Panc1 (cell line): ENCODE measurements around the gene CFAP97. TPM values are rescaled to one million over a fixed set of nuclear protein-coding genes. Genes with fewer than 3 reads are reported as not detected.

Source experiments
- ATAC-seq: fragments of 200-7000 bp; cut with Tn5 transposase; 2 replicates; pipeline ENCODE4 v1.9.1; 2020; ENCODE audit warnings: mild to moderate bottlenecking, moderate library complexity
- BruUV-seq: library from RNA; stranded (reverse); fragments of 400-500 nt; replicated peaks from 2 replicates; lab custom pipeline; 2021; lab: Mats Ljungman, UMichigan
- CTCF ChIA-PET: fragments of 300-600 bp; sonication (Branson Sonifier 250); formaldehyde crosslinking; loops from one replicate; lab custom pipeline; 2022; ENCODE audit warnings: antibody characterized with exemption; lab: Charles Lee
- POLR2A ChIA-PET: fragments of 300-600 bp; sonication (Branson Sonifier 250); formaldehyde crosslinking; loops from one replicate; lab custom pipeline; 2022; ENCODE audit warnings: antibody characterized with exemption; lab: Charles Lee
- DNase-seq: peaks from one replicate; pipeline ENCODE4 v3.0.0-alpha.2; 2010; ENCODE audit warnings: low read depth, low spot score
- H3K27ac ChIP-seq: 2 replicates; pipeline ENCODE4 v1.5.1; 2011; ENCODE audit warnings: mild to moderate bottlenecking, low read length, inconsistent platforms
- H3K27me3 ChIP-seq: fragments of 200-500 bp; sonication (Bioruptor generic); 2 replicates; pipeline ENCODE4 v1.6.0; 2014; ENCODE audit warnings: low read length, inconsistent platforms; ENCODE audit not compliant: control insufficient read depth, insufficient read depth
- H3K36me3 ChIP-seq: fragments of 200-500 bp; sonication (Bioruptor generic); 2 replicates; pipeline ENCODE4 v1.5.1; 2014; ENCODE audit warnings: inconsistent platforms, mild to moderate bottlenecking, low read length, moderate library complexity; ENCODE audit not compliant: control insufficient read depth, insufficient read depth
- H3K4me1 ChIP-seq: 2 replicates; pipeline ENCODE4 v1.5.1; 2011; ENCODE audit warnings: inconsistent platforms, mild to moderate bottlenecking, low read length, moderate library complexity; ENCODE audit not compliant: control insufficient read depth, insufficient read depth
- H3K4me3 ChIP-seq, 2 experiments: 2 replicates each; pipeline ENCODE4 v1.5.1; 2011 to 2012; ENCODE audit warnings: low read depth in 2 of 2, low read length in 2 of 2, mild to moderate bottlenecking in 2 of 2, inconsistent platforms in 1 of 2, moderate library complexity in 1 of 2
- H3K9me3 ChIP-seq: fragments of 200-500 bp; sonication (Bioruptor generic); 2 replicates; pipeline ENCODE4 v1.5.1; 2014; ENCODE audit warnings: low read depth, mild to moderate bottlenecking, inconsistent platforms, low read length, moderate library complexity; ENCODE audit not compliant: control insufficient read depth, insufficient read depth
- POLR2AphosphoS5 ChIP-seq: IDR thresholded peaks from 2 replicates; pipeline ENCODE4 v1.6.1; 2012; ENCODE audit warnings: mild to moderate bottlenecking, low read depth, low read length, moderate library complexity
- SIN3A ChIP-seq: IDR thresholded peaks from 2 replicates; pipeline ENCODE4 v1.6.1; 2012; ENCODE audit warnings: low read depth, mild to moderate bottlenecking, low read length, moderate library complexity, borderline replicate concordance; ENCODE audit not compliant: insufficient read depth
- TCF7L2 ChIP-seq: IDR thresholded peaks from 2 replicates; pipeline ENCODE4 v1.6.1; 2011; ENCODE audit warnings: mild to moderate bottlenecking, low read depth, low read length, inconsistent platforms
- in situ Hi-C: cut with HindIII; loops from 2 replicates; pipeline ENCODE4 v1.10.0; 2016; ENCODE audit warnings: low sequenced_read_pairs, low pct_unique_long_range_greater_than_20kb
- intact Hi-C: fragments of 100-400 bp; cut with micrococcal nuclease; formaldehyde crosslinking; loops from one replicate; pipeline ENCODE4 v1.10.0; 2022; ENCODE audit not compliant: unreplicated experiment
- total RNA-seq: library from RNA; stranded (reverse); gene quantifications from one replicate; pipeline ENCODE4 v1.2.1, GENCODE V29; 2021; ENCODE audit not compliant: unreplicated experiment
- TF ChIP-seq, protein P1 (sequence below): fragments of 450-650 bp; IDR thresholded peaks from 2 replicates; pipeline ENCODE4 v1.5.1; 2017; ENCODE audit warnings: mild to moderate bottlenecking
- TF ChIP-seq, protein P2 (sequence below), 2 experiments: IDR thresholded peaks; 2 replicates each; pipeline ENCODE4 v1.6.1; 2011 to 2012; ENCODE audit warnings: low read depth in 2 of 2, control low read depth in 1 of 2, low read length in 1 of 2, mild to moderate bottlenecking in 1 of 2, moderate library complexity in 1 of 2; ENCODE audit not compliant: insufficient read depth in 1 of 2

Gene CFAP97
- total RNA-seq, 1 experiment from 2014 or later = 39.0 TPM

DNA sequence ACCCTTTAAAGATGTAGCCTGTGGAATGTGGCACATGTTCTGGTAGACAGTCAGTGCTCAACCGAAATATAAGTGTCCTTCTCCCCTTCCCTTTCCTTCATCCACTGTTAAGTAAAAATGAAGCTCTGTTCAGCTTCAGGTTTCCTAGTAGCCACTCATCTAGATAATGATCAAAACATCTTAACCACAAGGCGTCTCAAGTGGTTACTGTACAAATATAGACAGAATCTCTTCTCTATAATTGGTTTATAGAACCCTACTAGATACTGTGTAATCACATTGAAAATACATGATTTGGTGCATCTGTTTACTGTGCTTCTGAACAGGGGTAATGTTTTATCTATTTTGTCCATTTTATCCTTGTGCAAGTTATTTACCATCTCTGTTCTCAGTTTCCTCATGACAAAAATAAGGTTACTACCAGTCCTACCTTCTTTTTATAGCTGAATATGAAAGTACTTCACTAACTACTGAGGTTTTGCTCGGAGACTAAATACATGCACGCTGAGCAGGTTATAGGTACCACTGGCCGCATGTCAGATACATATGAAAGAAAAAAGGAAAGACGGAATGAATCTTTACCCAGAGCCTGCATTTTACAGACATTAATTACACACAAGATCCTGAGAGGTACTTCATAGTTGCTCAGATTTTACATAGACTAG is 81.0 kb downstream of the CFAP97 start:
- DNase-seq = no peak

DNA sequence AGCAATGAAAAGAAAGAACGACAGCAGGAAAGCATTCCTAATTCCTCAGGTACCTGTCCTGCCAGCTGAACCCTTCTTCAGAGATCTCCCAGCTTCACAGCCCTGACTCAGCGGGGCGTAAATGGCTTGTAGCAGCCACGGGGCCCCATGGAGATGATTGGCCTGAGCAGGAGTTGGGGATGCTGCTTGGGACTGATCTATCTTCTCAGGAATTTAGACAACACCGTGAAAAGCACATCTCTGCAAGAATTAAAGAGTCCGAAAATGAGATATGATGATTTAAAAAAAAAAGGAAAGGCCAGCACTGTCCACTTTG is 83.2 kb downstream of the CFAP97 start:
- H3K4me3 ChIP-seq = no peak overlapping the region
- no peaks in the 10 kb centered on the region for H3K36me3 ChIP-seq
- no TSS peak for BruUV-seq
- TF ChIP-seq SIN3A (no peak), TCF7L2 (no peak), POLR2AphosphoS5 (no peak)
- TF ChIP-seq, protein P1, sequence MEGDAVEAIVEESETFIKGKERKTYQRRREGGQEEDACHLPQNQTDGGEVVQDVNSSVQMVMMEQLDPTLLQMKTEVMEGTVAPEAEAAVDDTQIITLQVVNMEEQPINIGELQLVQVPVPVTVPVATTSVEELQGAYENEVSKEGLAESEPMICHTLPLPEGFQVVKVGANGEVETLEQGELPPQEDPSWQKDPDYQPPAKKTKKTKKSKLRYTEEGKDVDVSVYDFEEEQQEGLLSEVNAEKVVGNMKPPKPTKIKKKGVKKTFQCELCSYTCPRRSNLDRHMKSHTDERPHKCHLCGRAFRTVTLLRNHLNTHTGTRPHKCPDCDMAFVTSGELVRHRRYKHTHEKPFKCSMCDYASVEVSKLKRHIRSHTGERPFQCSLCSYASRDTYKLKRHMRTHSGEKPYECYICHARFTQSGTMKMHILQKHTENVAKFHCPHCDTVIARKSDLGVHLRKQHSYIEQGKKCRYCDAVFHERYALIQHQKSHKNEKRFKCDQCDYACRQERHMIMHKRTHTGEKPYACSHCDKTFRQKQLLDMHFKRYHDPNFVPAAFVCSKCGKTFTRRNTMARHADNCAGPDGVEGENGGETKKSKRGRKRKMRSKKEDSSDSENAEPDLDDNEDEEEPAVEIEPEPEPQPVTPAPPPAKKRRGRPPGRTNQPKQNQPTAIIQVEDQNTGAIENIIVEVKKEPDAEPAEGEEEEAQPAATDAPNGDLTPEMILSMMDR = no peak
- TF ChIP-seq, protein P2, sequence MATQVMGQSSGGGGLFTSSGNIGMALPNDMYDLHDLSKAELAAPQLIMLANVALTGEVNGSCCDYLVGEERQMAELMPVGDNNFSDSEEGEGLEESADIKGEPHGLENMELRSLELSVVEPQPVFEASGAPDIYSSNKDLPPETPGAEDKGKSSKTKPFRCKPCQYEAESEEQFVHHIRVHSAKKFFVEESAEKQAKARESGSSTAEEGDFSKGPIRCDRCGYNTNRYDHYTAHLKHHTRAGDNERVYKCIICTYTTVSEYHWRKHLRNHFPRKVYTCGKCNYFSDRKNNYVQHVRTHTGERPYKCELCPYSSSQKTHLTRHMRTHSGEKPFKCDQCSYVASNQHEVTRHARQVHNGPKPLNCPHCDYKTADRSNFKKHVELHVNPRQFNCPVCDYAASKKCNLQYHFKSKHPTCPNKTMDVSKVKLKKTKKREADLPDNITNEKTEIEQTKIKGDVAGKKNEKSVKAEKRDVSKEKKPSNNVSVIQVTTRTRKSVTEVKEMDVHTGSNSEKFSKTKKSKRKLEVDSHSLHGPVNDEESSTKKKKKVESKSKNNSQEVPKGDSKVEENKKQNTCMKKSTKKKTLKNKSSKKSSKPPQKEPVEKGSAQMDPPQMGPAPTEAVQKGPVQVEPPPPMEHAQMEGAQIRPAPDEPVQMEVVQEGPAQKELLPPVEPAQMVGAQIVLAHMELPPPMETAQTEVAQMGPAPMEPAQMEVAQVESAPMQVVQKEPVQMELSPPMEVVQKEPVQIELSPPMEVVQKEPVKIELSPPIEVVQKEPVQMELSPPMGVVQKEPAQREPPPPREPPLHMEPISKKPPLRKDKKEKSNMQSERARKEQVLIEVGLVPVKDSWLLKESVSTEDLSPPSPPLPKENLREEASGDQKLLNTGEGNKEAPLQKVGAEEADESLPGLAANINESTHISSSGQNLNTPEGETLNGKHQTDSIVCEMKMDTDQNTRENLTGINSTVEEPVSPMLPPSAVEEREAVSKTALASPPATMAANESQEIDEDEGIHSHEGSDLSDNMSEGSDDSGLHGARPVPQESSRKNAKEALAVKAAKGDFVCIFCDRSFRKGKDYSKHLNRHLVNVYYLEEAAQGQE (IDR thresholded peaks at IDR 0.05; ENCODE audit: insufficient read depth in 1 of 2, low read depth in 2 of 2, low read length in 1 of 2) = no peak
- POLR2A ChIA-PET = interaction anchor here (0.6 kb wide), 1 partner anchor 1195 kb away, joined by 4 read pairs; no protein-coding TSS in a partner anchor
- in situ Hi-C loops = no loop called here
- ATAC-seq (no peak), DNase-seq (no peak)
- no peaks in the 10 kb centered on the region for H3K27me3 ChIP-seq
- intact Hi-C loops = no loop called here
- H3K4me1 ChIP-seq = no peaks in the 10 kb centered on the region
- H3K9me3 ChIP-seq = no peaks in the 10 kb centered on the region
- CTCF ChIA-PET = no interaction called here
- H3K27ac ChIP-seq = no peak overlapping the region

More for the DNA sequence above, 81.0 kb downstream of the CFAP97 start:
- no peaks in the 10 kb centered on the region for H3K36me3 ChIP-seq
- no peaks in the 10 kb centered on the region for H3K27me3 ChIP-seq
- ATAC-seq = no peak
- intact Hi-C loops = no loop called here
- H3K4me1 ChIP-seq = no peaks in the 10 kb centered on the region
- TF ChIP-seq, protein P2 (IDR thresholded peaks at IDR 0.05; ENCODE audit: insufficient read depth in 1 of 2, low read depth in 2 of 2, low read length in 1 of 2) = no peak
- TF ChIP-seq SIN3A (no peak), POLR2AphosphoS5 (no peak), TCF7L2 (no peak)
- TF ChIP-seq, protein P1 = no peak
- in situ Hi-C loops = no loop called here
- POLR2A ChIA-PET = no interaction called here
- H3K9me3 ChIP-seq = no peaks in the 10 kb centered on the region
- no peak overlapping the region for H3K27ac ChIP-seq
- no TSS peak for BruUV-seq
- H3K4me3 ChIP-seq = no peak overlapping the region
- CTCF ChIA-PET = no interaction called here
